Measurements from ENCODE around the gene GNAI2.

- TF ChIP-seq CTCF (IDR thresholded peaks at IDR 0.05) (no peak), POLR2A (IDR thresholded peaks at IDR 0.05) (no peak)
These were observed 37.7 kb downstream of the GNAI2 start for GRCh38 chr3:50273689-50274065.

Data from adrenal gland (tissue), 5 donors.